Measurements from ENCODE around the gene ZNF420.

The ZNF420 gene

DNA sequence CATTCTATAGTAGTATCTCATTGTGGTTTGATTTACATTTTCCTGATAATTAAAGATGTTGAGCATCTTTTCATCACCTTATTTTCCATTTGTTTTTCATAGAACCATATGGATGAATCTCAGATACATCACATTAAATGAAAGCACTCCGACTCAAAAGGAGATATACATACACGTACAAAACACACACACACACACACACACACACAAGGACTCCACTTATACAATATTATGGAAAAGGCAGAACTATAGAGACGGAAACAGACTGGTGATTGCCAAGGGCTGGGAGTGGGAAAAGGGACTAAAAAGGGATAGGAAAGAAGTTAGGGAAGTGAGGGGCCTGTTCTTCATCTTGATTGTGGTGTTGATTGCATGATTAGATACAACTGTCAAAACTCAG is 70.0 kb downstream of the ZNF420 start:
- no peak for DNase-seq (ENCODE audit: low spot score)

DNA sequence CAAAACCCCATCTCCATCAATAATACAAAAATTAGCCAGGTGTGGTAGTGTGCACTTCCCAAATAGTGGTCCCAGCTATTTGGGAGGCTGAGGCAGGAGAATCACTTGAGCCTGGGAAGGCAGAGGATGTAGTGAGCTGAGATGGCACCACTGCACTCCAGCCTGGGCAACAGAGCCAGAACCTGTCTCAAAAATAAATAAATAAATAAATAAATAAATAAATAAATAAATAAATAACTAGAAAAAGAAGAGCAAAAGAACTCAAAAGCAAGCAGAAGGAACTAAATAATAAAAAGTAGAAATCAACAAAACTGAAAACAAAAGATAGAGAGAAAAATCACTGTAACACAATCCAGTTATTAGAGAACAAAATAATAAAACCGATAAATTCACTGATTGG is 81.9 kb downstream of the ZNF420 start:
- DNase-seq (ENCODE audit: low spot score): no peak

DNA sequence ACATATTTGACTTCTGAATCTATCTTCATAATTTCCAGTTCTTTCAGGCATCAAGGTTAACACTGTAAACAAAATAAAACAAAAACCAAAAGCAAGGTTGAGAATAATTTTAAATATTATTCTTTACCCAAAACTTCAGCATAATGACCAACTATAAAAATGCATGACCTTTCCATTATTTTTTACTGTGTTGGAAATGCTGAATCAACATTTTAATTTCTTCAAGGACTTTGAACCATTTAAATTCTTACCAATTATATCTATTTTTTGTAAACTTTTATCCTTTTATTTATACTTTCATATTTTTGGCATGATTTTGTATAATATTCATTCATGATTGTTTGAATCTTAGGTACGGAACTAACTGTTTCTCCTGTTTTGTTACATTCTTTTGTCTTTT is 87.4 kb downstream of the ZNF420 start:
- DNase-seq (ENCODE audit: low spot score): no peak

DNA sequence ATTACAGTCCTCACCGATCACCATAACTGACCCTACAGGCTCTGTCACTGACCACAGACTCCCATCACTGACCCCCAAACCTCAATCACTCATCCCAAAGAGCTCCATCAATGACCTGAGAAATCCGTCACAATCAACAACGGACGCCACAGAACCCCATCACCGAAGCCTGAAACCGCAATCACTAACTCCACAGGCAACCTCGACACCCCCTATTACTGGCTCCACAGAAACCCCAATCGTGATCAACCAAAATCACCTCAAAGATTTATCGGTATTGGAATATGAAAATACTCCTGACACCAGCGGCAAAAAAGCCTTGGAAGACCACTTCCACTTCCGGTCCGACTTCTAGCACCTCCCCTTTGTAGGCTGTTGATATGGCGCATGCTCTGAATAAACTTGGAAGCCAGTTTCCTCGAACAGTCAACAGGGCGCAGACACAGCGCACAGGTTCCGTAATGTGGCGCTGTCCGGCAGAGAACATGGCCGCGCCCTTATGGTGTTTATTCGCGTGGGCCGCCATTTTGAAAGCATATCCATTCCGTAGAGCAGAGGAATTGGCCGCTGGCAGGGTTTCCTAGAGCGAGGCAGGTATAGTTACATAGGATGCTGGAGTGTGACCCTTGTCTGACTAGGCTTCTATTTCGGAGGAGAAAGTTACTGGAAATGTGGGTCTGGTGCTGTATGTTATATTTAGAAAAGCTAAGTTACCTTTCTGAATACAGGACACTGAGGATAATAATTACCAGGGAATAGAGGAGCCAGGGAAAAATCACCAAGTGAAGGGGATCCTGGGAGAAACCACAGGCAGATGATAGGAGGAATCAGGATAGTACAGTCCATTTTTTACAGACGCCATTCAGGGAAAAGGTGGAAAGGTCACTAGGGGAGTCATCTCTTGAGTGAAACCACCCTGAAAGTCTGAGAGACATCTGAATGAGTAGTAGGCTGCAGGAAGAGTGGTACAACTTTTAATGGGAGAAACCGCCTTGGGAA is 94.4 kb downstream of the ZNF420 start, which contains the start of gene ZNF585A:
TSS of gene ZNF585A (minus strand) at position 328 of the 999 bp plus-strand sequence. CDS start 2,785 bp downstream, outside the sequence.
- DNase-seq (ENCODE audit: low spot score): peak; percentile 97

Data from kidney tubule cell (primary cell).